ENCODE measurements around the gene PSD2. TPM values are rescaled to one million over a fixed set of nuclear protein-coding genes. Genes with fewer than 3 reads are reported as not detected.

Gene PSD2
- total and polyA plus RNA-seq, 10 of the 15 experiments (the other 5 are each of a cell fraction or from before 2014, with no cell fraction given), result 0.02 to 0.14 (median 0.03) TPM; not detected in 5

DNA sequence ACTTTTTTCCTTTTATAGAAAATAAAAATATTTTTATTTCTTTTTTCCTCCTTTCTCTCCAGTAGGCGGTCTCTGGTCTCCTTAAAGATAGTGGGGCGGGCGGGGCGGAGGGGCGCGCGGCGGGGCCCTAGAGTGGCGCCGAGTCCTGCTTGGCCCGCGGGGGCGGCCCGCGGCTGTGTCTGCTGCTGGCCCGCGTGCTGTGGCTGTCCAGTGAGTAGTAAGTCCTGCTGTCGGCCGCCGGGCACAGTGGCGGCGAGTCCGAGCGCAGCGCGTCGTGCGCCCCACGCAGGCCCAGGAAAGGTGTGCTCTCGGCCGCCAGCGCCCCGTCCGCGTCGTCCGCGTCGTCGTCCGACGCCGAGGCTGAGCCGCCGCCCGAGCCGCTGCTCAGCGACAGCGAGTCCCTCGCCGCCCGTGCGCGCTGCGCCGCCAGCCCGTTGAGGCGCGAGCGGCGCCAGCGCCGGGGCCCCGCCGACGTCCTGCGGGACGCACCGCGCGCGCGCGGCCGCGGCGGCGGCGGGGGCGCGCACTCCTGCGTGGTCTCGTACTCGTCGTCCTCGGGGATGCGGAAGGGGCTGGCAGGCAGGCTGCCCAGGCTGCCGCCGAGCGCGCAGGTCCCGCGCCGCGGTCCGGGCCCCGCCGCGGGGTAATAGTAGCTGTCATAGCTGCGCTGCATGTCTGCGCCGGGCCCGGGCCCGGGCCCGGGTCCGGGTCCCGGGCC, 52.3 kb downstream of the PSD2 start:
- Histone ChIP-seq H3K36me3 (ENCODE audit: control insufficient read depth in 2 of 2, insufficient read depth in 2 of 2, low read length in 1 of 2) (peaks cover 0 to 5% of the 10 kb centered on the region in 2 experiments; a peak in 1 of 4 replicates), H3K4me3 (peak overlapping the region; percentile 78; the same call in 1 of the 2 replicates), H3K9ac (ENCODE audit: control insufficient read depth, insufficient read depth, low read length) (peak overlapping the region; percentile 73), H3K27me3 (replicated peaks in 1 of 2; ENCODE audit: control insufficient read depth in 2 of 2, insufficient read depth in 2 of 2, low read length in 1 of 2) (no peaks in the 10 kb centered on the region; a peak in 1 of 4 replicates), H3K9me3 (replicated peaks; ENCODE audit: control insufficient read depth, insufficient read depth, low read length) (no peaks in the 10 kb centered on the region), H3K4me1 (ENCODE audit: control insufficient read depth, insufficient read depth, low read length) (peaks cover 12% of the 10 kb centered on the region), H3K27ac (ENCODE audit: control insufficient read depth, insufficient read depth) (no peak overlapping the region), H3K79me2 (ENCODE audit: control insufficient read depth, insufficient read depth, low read length) (no peaks in the 10 kb centered on the region), H2AFZ (ENCODE audit: control insufficient read depth, low read depth, low read length) (peak overlapping the region; percentile 68), H3K4me2 (ENCODE audit: control insufficient read depth, insufficient read depth) (peak overlapping the region; percentile 76), H4K20me1 (ENCODE audit: control insufficient read depth, insufficient read depth) (no peaks in the 10 kb centered on the region)
- ChIA-PET RAD21 (ENCODE audit: unreplicated experiment) (interaction anchor here (0.7 to 1.5 kb wide), 6 partner anchors 49 to 121 kb away, joined by 3 to 11 read pairs (median 5); no protein-coding TSS in a partner anchor), CTCF (interaction anchor here (0.5 to 6.7 kb wide), 8 partner anchors 14 to 237 kb away, joined by 3 to 146 read pairs (median 8); no protein-coding TSS in a partner anchor), POLR2A (interaction anchor here (0.6 to 0.9 kb wide), 3 partner anchors 69 to 132 kb away, joined by 3 read pairs; no protein-coding TSS in a partner anchor), SMC1A (ENCODE audit: uncharacterized antibody, unreplicated experiment) (interaction anchor here (0.7 to 6.5 kb wide), 8 partner anchors 9 to 121 kb away, joined by 3 to 41 read pairs (median 4); no protein-coding TSS in a partner anchor)
- intact Hi-C loops (cut with micrococcal nuclease; ENCODE audit: unreplicated experiment), result loop anchor here (2.0 kb wide), 1 partner anchor 309 kb away; no protein-coding TSS in a partner anchor
- DNase-seq (ENCODE audit: low read depth, low spot score) (no peak), FAIRE-seq (peak; percentile 27), ATAC-seq (peak; percentile 72)
- WGBS (ENCODE audit: insufficient coverage, insufficient replicate concordance, low lambda C conversion rate, missing lambda C conversion rate), result under 1% methylated on average over 72 of the region's 107 CpGs
- no TSS peak for BruUV-seq (replicated peaks)
- in situ Hi-C loops (cut with MboI), result no loop called here
- 0 out of 2 replicates have a peak, but pooled peaks have one; percentile 23 for TF ChIP-seq RB1 (IDR thresholded peaks at IDR 0.05; ENCODE audit: borderline replicate concordance)
- TF ChIP-seq ZNF622 (IDR thresholded peaks at IDR 0.05), result no peak
- TF ChIP-seq TAF1 (IDR thresholded peaks at IDR 0.05; ENCODE audit: borderline replicate concordance, low read depth, low read length), result 0 out of 2 replicates have a peak, but pooled peaks have one; percentile 33
- no peak for TF ChIP-seq SUPT20H (IDR thresholded peaks at IDR 0.05; ENCODE audit: borderline replicate concordance, control insufficient read depth, low read depth, low read length)
- TF ChIP-seq RBBP5 (conservative IDR thresholded peaks at IDR 0.05), result no peak
- no peak for TF ChIP-seq CREB1 (IDR thresholded peaks at IDR 0.05; ENCODE audit: low read depth)
- no peak for TF ChIP-seq POLR2AphosphoS5 (IDR thresholded peaks at IDR 0.05; ENCODE audit: low read length)
- no peak for TF ChIP-seq WRNIP1 (IDR thresholded peaks at IDR 0.05; ENCODE audit: borderline replicate concordance, low read depth, low read length)
- no peak for TF ChIP-seq SMAD1 (IDR thresholded peaks at IDR 0.05; ENCODE audit: low read depth, partially characterized antibody)
- TF ChIP-seq ASH2L (IDR thresholded peaks at IDR 0.05; ENCODE audit: borderline replicate concordance, low read depth), result no peak
- TF ChIP-seq BACH1 (IDR thresholded peaks at IDR 0.05; ENCODE audit: borderline replicate concordance), result peak; percentile 52; the same call in 1 of the 2 replicates
- no peak for TF ChIP-seq NRF1 (conservative IDR thresholded peaks at IDR 0.05; ENCODE audit: low read depth, low read length)
- TF ChIP-seq FOXK2 (IDR thresholded peaks at IDR 0.05), result no peak
- no peak for TF ChIP-seq HDGF (IDR thresholded peaks at IDR 0.05)
- no peak for TF ChIP-seq CHD1 (IDR thresholded peaks at IDR 0.05; ENCODE audit: low read depth, low read length)
- TF ChIP-seq MEF2A (IDR thresholded peaks at IDR 0.05; ENCODE audit: insufficient read depth, low read depth, low read length), result no peak
- TF ChIP-seq, protein P1, sequence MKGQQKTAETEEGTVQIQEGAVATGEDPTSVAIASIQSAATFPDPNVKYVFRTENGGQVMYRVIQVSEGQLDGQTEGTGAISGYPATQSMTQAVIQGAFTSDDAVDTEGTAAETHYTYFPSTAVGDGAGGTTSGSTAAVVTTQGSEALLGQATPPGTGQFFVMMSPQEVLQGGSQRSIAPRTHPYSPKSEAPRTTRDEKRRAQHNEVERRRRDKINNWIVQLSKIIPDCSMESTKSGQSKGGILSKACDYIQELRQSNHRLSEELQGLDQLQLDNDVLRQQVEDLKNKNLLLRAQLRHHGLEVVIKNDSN (IDR thresholded peaks at IDR 0.05; ENCODE audit: borderline replicate concordance, extremely low read length, insufficient read depth, low read depth, low read length), result no peak
- TF ChIP-seq, protein P2, sequence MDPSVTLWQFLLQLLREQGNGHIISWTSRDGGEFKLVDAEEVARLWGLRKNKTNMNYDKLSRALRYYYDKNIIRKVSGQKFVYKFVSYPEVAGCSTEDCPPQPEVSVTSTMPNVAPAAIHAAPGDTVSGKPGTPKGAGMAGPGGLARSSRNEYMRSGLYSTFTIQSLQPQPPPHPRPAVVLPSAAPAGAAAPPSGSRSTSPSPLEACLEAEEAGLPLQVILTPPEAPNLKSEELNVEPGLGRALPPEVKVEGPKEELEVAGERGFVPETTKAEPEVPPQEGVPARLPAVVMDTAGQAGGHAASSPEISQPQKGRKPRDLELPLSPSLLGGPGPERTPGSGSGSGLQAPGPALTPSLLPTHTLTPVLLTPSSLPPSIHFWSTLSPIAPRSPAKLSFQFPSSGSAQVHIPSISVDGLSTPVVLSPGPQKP (IDR thresholded peaks at IDR 0.05; ENCODE audit: low read depth, low read length), result no peak
- no peak for TF ChIP-seq RFX5 (IDR thresholded peaks at IDR 0.05; ENCODE audit: low read depth, low read length)
- TF ChIP-seq ZBED1 (IDR thresholded peaks at IDR 0.05; ENCODE audit: borderline replicate concordance), result no peak
- TF ChIP-seq MEF2B (IDR thresholded peaks at IDR 0.05; ENCODE audit: partially characterized antibody, poor library complexity, severe bottlenecking), result no peak

Data from GM12878 (cell line).